ENCODE results near the gene LAPTM5. TPM values are rescaled to one million over a fixed set of nuclear protein-coding genes. Genes with fewer than 3 reads are reported as not detected.

LAPTM5 gene
- total RNA-seq, 3 donors from 2014 or later, result 41.3 to 130 (median 70.1) TPM

- H3K9me3 ChIP-seq, result no peaks in the 10 kb centered on the region
- no peaks in the 10 kb centered on the region for H3K36me3 ChIP-seq
- TF ChIP-seq POLR2AphosphoS5 (IDR thresholded peaks at IDR 0.05) (no peak), POLR2A (IDR thresholded peaks at IDR 0.05) (no peak), CTCF (IDR thresholded peaks at IDR 0.05) (no peak)
- H3K4me1 ChIP-seq, result peaks cover 0 to 3% of the 10 kb centered on the region in 2 donors
- peak overlapping the region in 1 of 2 donors; percentile 63 for H3K27ac ChIP-seq
- H3K27me3 ChIP-seq, result no peaks in the 10 kb centered on the region
- no peak overlapping the region for H3K4me3 ChIP-seq
- intact Hi-C loops (cut with DNase I; ENCODE audit: low total_unique reads), result no loop called here
- peak in 1 of 2 donors; percentile 25 for DNase-seq (ENCODE audit: low spot score in 2 of 2)
Observed at GRCh38 chr1:30694280-30695175, 63.0 kb downstream of the LAPTM5 start.

DNA sequence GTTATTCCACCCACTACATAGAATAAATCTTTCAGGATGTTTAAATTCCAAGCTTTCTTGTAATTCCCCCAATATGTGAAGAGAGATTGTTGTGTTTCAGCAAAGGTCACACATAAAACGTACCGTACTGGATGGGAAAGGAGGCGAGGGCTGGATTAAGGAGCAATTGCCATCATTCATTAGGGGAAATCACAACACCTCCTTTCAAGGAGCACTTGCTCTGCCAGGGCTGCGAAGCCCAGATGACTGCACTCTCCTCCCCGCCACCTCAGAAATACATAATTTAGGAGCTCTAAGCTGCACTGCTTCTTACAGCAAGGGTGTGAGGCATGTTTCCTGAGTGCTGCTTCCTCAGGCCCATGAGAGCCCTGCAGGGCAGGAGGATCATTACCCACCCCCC is 63.8 kb downstream of the LAPTM5 start:
- no peaks in the 10 kb centered on the region for H3K36me3 ChIP-seq
- no peaks in the 10 kb centered on the region for H3K9me3 ChIP-seq
- H3K27me3 ChIP-seq, result no peaks in the 10 kb centered on the region
- DNase-seq (ENCODE audit: low spot score in 2 of 2), result no peak
- no peak overlapping the region for H3K27ac ChIP-seq
- H3K4me1 ChIP-seq, result peaks cover 0 to 3% of the 10 kb centered on the region in 2 donors
- no peak overlapping the region for H3K4me3 ChIP-seq
- intact Hi-C loops (cut with DNase I; ENCODE audit: low total_unique reads), result no loop called here
- TF ChIP-seq CTCF (IDR thresholded peaks at IDR 0.05) (no peak), POLR2AphosphoS5 (IDR thresholded peaks at IDR 0.05) (no peak), POLR2A (IDR thresholded peaks at IDR 0.05) (no peak)

GRCh38 chr1:30693366-30693765 is 64.2 kb downstream of the LAPTM5 start:
- no peak for DNase-seq (ENCODE audit: low spot score in 2 of 2)
- no peaks in the 10 kb centered on the region for H3K9me3 ChIP-seq
- TF ChIP-seq POLR2AphosphoS5 (IDR thresholded peaks at IDR 0.05) (no peak), CTCF (IDR thresholded peaks at IDR 0.05) (no peak), POLR2A (IDR thresholded peaks at IDR 0.05) (no peak)
- intact Hi-C loops (cut with DNase I; ENCODE audit: low total_unique reads), result no loop called here
- no peak overlapping the region for H3K27ac ChIP-seq
- H3K4me1 ChIP-seq, result peaks cover 0 to 2% of the 10 kb centered on the region in 2 donors
- H3K27me3 ChIP-seq, result no peaks in the 10 kb centered on the region
- no peak overlapping the region for H3K4me3 ChIP-seq
- no peaks in the 10 kb centered on the region for H3K36me3 ChIP-seq

- Histone ChIP-seq H3K36me3 (no peaks in the 10 kb centered on the region), H3K9me3 (no peaks in the 10 kb centered on the region), H3K4me3 (no peak overlapping the region), H3K4me1 (no peaks in the 10 kb centered on the region), H3K27me3 (no peaks in the 10 kb centered on the region), H3K27ac (no peak overlapping the region)
- no peak for DNase-seq (ENCODE audit: low spot score in 2 of 2)
- intact Hi-C loops (cut with DNase I; ENCODE audit: low total_unique reads), result no loop called here
- TF ChIP-seq POLR2AphosphoS5 (IDR thresholded peaks at IDR 0.05) (no peak), CTCF (IDR thresholded peaks at IDR 0.05) (no peak), POLR2A (IDR thresholded peaks at IDR 0.05) (no peak)
Observed at GRCh38 chr1:30692948-30693301, 64.6 kb downstream of the LAPTM5 start.

DNA sequence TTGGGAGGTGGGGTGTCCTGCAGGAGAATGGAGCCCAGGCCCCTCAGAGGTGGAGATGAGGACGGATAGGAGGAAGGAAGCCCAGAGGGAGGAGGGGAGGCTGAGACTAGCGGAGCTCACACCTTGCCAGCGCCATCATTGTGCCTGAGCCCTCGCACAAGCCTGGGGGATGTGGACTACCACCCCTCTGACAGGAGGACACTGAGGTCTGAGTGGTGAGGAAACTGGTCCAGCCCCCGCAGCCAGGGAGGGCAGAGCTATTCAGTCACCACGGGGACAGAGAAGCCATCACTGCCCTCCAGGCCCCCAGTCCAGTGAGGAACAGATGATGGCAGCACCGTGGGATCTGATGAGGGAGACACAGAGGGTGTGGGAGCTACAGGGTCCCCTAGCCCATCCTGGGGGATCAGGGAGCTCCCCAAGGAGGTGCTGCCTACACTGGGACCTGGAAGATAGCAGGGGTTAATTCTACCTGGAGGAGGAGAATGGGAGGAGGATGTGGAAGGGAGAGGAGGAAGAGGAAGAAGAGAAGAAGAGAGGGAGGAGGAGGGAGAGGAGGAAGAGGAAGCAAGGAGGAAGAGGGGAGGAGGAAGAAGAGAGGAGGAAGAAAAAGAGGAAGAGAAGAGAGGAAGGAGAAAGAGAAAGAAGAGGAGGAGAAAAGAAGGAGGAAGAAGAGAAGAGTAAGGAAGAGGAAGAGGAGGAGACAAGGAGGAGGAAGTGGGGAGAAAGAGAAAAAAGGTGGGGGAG is 65.2 kb downstream of the LAPTM5 start:
- Histone ChIP-seq H3K36me3 (no peaks in the 10 kb centered on the region), H3K27me3 (no peaks in the 10 kb centered on the region), H3K9me3 (no peaks in the 10 kb centered on the region), H3K27ac (no peak overlapping the region), H3K4me1 (no peaks in the 10 kb centered on the region), H3K4me3 (no peak overlapping the region)
- peak in 1 of 2 donors; percentile 24 for DNase-seq (ENCODE audit: low spot score in 2 of 2)
- no peak for TF ChIP-seq POLR2AphosphoS5 (IDR thresholded peaks at IDR 0.05)
- no peak for TF ChIP-seq CTCF (IDR thresholded peaks at IDR 0.05)
- intact Hi-C loops (cut with DNase I; ENCODE audit: low total_unique reads), result no loop called here
